Ovary (tissue), 9 donors: ENCODE measurements around the gene USP2. TPM values are rescaled to one million over a fixed set of nuclear protein-coding genes. Genes with fewer than 3 reads are reported as not detected.

Experiments used
- DNase-seq, 5 donors: peaks; one replicate each; pipeline ENCODE4 v3.0.0-alpha.2; 2019 to 2020
- H3K27ac ChIP-seq, 2 donors: fragments of 200-600 bp; one replicate each; pipeline versions ENCODE4 v1.5.1 to v1.8.0; 2019 to 2022
- H3K27me3 ChIP-seq: fragments of 200-600 bp; one replicate; pipeline ENCODE4 v1.8.0; 2022
- H3K36me3 ChIP-seq: fragments of 200-600 bp; sonication (generic); one replicate; pipeline ENCODE4 v1.5.1; 2019
- H3K4me1 ChIP-seq: one replicate; pipeline ENCODE4 v1.8.1; 2013; ENCODE audit warnings: mild to moderate bottlenecking, moderate library complexity; ENCODE audit not compliant: insufficient read depth
- H3K4me3 ChIP-seq: fragments of 200-600 bp; sonication (generic); one replicate; pipeline ENCODE4 v1.5.1; 2017
- H3K9me3 ChIP-seq, 2 donors: fragments of 200-600 bp in 1 of 2; sonication (generic) in 1 of 2; one replicate each; pipeline versions ENCODE4 v1.5.1 to v1.8.1; 2013 to 2019; ENCODE audit warnings: mild to moderate bottlenecking in 1 of 2, moderate library complexity in 1 of 2
- CTCF ChIP-seq, 3 donors: fragments of 450-650 bp in 2 of 3; fragments of 200-600 bp in 1 of 3; IDR thresholded peaks; one replicate each; pipeline versions ENCODE4 v1.5.1 to v1.8.0; 2016 to 2022; ENCODE audit warnings: antibody characterized with exemption in 3 of 3, mild to moderate bottlenecking in 1 of 3
- EP300 ChIP-seq: sonication (generic); formaldehyde crosslinking; IDR thresholded peaks from one replicate; pipeline ENCODE4 v1.6.1; 2017; ENCODE audit warnings: antibody characterized with exemption
- POLR2A ChIP-seq: fragments of 450-650 bp; IDR thresholded peaks from one replicate; pipeline ENCODE4 v1.6.1; 2017; ENCODE audit warnings: antibody characterized with exemption, mild to moderate bottlenecking, moderate library complexity
- WGBS, 3 donors: extraction: QIAGEN DNeasy Blood & Tissue Kit in 1 of 3; methylation state at CpG; one replicate each; pipeline versions ENCODE4 v1.1.5 to v1.1.7; 2013 to 2017; 5-methylcytosine and 5-hydroxymethylcytosine counted together
- intact Hi-C, 4 donors: fragments of 100-400 bp; cut with DNase I; formaldehyde crosslinking; loops; one replicate each; pipeline versions ENCODE4 v1.11.0 to v1.15.1; 2022 to 2023
- polyA plus RNA-seq, 2 donors: library from polyadenylated mRNA; stranded (reverse); fragments of 200-250 nt in 1 of 2; fragments of 350-450 nt in 1 of 2; fragmentation: Illumina TruSeq in 1 of 2; extraction: RNeasy Lipid Tissue Mini Kit (QIAGEN cat#74804) in 1 of 2; gene quantifications; one replicate each; pipeline ENCODE4 v1.2.3, GENCODE V29; 2013 to 2014
- total RNA-seq, 7 donors: library from RNA; depleted of rRNA in 2 of 7; stranded (reverse); fragments of >200 nt in 2 of 7; fragmentation: NEBNext Ultra II Directional in 3 of 7; extraction: Animal tissue kit (Norgen Biotek cat#: 25700) in 3 of 7; gene quantifications; one replicate each; pipeline versions ENCODE4 v1.1.0 to v1.2.4, GENCODE V29; 2016 to 2023
- donor health status: DM: no; HTN: no; CAD: no; lungs with moderate emphysema.
- donor health status: DM: no; HTN: no; CAD: no.
- donor health status: Bipolar disorder and iron deficiency.
- donor health status: DM: yes; HTN: yes; CAD: no.
- donor health status: DM: no; HTN: no; CAD: no.
- donor health status: DM: yes; HTN: yes; CAD: no.

The USP2 gene
- total and polyA plus RNA-seq, 9 donors: 1.0 to 16.9 (median 4.0) TPM

GRCh38 chr11:119323532-119324033 lies 57.9 kb downstream of the USP2 start:
- Histone ChIP-seq H3K4me3 (no peak overlapping the region), H3K4me1 (peaks cover 7% of the 10 kb centered on the region), H3K9me3 (no peaks in the 10 kb centered on the region), H3K27me3 (no peaks in the 10 kb centered on the region), H3K36me3 (no peaks in the 10 kb centered on the region), H3K27ac (no peak overlapping the region)
- intact Hi-C loops: no loop called here
- WGBS, 3 donors: 9 to 15% (median 10%) methylated on average over 8 of the region's 8 CpGs
- TF ChIP-seq CTCF (IDR thresholded peaks at IDR 0.05) (peak; percentile 59 to 73 (median 64)), EP300 (no peak)
- peak; percentile 50 to 81 (median 75) for DNase-seq

- no peaks in the 10 kb centered on the region for H3K27me3 ChIP-seq
- H3K4me3 ChIP-seq: no peak overlapping the region
- TF ChIP-seq POLR2A (no peak), EP300 (no peak), CTCF (IDR thresholded peaks at IDR 0.05) (no peak)
- H3K4me1 ChIP-seq: peaks cover 9% of the 10 kb centered on the region
- intact Hi-C loops: no loop called here
- 75 to 84% (median 81%) methylated on average over 20 of the region's 20 CpGs for whole genome bisulfite sequencing, 3 donors
- H3K9me3 ChIP-seq: no peaks in the 10 kb centered on the region
- no peaks in the 10 kb centered on the region for H3K36me3 ChIP-seq
- DNase-seq: no peak
- H3K27ac ChIP-seq: no peak overlapping the region
These were observed 58.5 kb downstream of the USP2 start for GRCh38 chr11:119322921-119323531.

GRCh38 chr11:119322360-119322739 lies 59.1 kb downstream of the USP2 start:
- no peaks in the 10 kb centered on the region for H3K9me3 ChIP-seq
- H3K27me3 ChIP-seq: no peaks in the 10 kb centered on the region
- H3K4me1 ChIP-seq: peaks cover 11% of the 10 kb centered on the region
- WGBS, 3 donors: 30 to 47% (median 36%) methylated on average over 6 of the region's 6 CpGs
- DNase-seq: no peak
- H3K36me3 ChIP-seq: no peaks in the 10 kb centered on the region
- no peak overlapping the region for H3K27ac ChIP-seq
- intact Hi-C loops: no loop called here
- TF ChIP-seq POLR2A: no peak
- peak in 1 of 3 donors; percentile 22 for TF ChIP-seq CTCF (IDR thresholded peaks at IDR 0.05)
- no peak overlapping the region for H3K4me3 ChIP-seq

GRCh38 chr11:119320776-119321524 lies 60.5 kb downstream of the USP2 start:
- intact Hi-C loops: no loop called here
- WGBS, 3 donors: 2 to 3% (median 3%) methylated on average over 57 to 60 of the region's 60 CpGs
- Histone ChIP-seq H3K4me3 (peak overlapping the region; percentile 32), H3K36me3 (no peaks in the 10 kb centered on the region), H3K27me3 (no peaks in the 10 kb centered on the region), H3K9me3 (no peaks in the 10 kb centered on the region), H3K4me1 (peaks cover 17% of the 10 kb centered on the region), H3K27ac (peak overlapping the region; percentile 68 to 71)
- TF ChIP-seq CTCF (IDR thresholded peaks at IDR 0.05): no peak
- no peak for TF ChIP-seq POLR2A
- DNase-seq: peak in 4 of 5 donors; percentile 46 to 74 (median 60)
